Epithelial cell of proximal tubule (primary cell): Measurements from ENCODE around the gene ZNF445. TPM values are rescaled to one million over a fixed set of nuclear protein-coding genes. Genes with fewer than 3 reads are reported as not detected.
"Not testable (repeated sequence)": the region's sequence is repeated elsewhere in the genome, so short reads cannot be mapped to it uniquely, and the experiment has no call there.

Experiments used
- DNase-seq: peaks from one replicate; pipeline ENCODE4 v3.0.0-alpha.2; 2011; ENCODE audit warnings: low read depth
- H3K4me3 ChIP-seq: 2 replicates; pipeline ENCODE4 v1.5.1; 2011; ENCODE audit warnings: low read depth, mild to moderate bottlenecking, low read length
- total RNA-seq: library from RNA; depleted of rRNA; stranded (reverse); fragments of >200 nt; gene quantifications from 2 replicates; pipeline ENCODE4 v1.2.3, GENCODE V29; 2015
- TF ChIP-seq, protein P1 (sequence below): conservative IDR thresholded peaks from 2 replicates; pipeline ENCODE4 v1.5.1; 2012; ENCODE audit warnings: low read depth, mild to moderate bottlenecking, low read length

The ZNF445 gene
- total RNA-seq, 1 donor from 2014 or later, result 3.6 TPM

DNA sequence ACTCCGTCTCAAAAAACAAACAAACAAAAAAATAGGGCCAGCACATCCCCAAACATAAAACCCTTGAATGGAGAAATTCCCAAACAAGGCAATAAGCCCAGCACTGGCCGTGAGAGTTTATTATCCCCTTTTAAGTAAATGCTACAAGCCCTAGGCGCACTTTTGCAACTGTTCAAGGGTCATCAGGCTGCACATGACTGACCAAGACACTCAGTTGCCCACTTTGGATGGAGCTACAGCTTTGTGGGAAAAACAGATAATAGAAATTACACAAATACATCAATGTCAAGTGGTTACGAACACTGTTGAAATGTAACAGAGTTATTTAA lies 33.7 kb upstream of the ZNF445 start:
- peak overlapping the region; percentile 87 for H3K4me3 ChIP-seq

DNA sequence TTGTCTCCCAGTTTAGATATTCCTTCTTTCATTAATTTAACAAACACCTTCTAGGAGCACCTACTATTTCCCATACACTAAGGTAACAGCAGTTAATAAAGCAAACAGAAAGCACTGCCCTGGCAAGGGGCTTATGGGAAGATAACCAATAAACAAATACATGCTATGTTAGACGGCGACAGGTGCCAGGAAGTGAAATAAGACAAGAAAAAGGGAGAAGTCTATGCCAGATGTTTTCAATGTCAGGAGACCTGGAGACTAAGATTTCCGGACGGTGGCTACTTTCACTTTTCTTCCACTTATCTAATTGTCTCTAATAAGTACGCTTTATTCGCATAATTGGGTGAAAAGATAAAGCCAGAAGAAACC lies 32.5 kb upstream of the ZNF445 start:
- peak overlapping the region; percentile 87 for H3K4me3 ChIP-seq
- TF ChIP-seq, protein P1, sequence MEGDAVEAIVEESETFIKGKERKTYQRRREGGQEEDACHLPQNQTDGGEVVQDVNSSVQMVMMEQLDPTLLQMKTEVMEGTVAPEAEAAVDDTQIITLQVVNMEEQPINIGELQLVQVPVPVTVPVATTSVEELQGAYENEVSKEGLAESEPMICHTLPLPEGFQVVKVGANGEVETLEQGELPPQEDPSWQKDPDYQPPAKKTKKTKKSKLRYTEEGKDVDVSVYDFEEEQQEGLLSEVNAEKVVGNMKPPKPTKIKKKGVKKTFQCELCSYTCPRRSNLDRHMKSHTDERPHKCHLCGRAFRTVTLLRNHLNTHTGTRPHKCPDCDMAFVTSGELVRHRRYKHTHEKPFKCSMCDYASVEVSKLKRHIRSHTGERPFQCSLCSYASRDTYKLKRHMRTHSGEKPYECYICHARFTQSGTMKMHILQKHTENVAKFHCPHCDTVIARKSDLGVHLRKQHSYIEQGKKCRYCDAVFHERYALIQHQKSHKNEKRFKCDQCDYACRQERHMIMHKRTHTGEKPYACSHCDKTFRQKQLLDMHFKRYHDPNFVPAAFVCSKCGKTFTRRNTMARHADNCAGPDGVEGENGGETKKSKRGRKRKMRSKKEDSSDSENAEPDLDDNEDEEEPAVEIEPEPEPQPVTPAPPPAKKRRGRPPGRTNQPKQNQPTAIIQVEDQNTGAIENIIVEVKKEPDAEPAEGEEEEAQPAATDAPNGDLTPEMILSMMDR, result no peak
- DNase-seq, result no peak

More for the DNA sequence above, 33.7 kb upstream of the ZNF445 start:
- TF ChIP-seq, protein P1, result no peak
- no peak for DNase-seq

DNA sequence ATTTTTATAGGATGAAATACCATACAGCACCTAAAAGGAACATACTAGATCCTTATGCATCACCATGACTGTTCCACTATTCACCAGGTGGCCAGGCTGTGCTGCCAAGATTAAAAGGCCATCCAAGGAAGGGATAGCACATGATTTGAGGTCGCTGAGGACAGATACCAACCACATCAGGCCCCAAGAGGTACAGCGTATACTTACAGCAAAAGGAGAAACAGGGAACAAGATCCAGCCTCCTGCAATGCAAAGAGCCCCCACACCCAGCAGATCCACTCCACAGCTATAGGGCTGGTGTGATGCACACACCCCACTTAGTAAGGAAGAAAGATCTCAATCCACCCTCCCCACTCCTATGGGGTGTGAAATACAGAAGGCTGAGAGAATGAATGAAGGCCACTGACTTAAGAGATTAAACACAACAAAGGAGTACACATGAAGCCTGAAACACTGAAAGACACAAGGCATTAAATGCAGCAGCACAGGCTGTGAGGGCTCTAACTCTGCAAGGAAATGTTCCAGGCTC lies 32.0 kb upstream of the ZNF445 start:
- peak overlapping the region; percentile 87 for H3K4me3 ChIP-seq
- TF ChIP-seq, protein P1, result no peak
- DNase-seq, result no peak

DNA sequence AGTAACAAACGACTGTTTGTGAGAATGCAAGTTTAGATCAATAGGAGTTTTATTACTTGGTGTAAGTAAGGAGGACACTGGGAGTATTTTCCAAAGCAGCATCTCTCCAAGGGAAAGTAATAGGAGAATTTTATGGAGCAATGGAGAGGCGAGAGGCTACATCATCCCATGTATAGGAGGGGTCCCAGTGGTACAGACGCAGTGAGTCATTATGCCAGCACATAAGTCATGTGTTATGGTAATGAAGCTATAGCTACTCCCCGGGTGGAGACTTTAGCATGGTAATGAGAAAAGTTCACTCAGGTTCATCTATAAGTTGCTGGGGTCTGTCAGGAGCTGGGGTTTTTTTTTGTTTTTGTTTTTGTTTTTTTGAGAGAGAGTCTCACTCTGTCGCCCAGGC lies 29.5 kb upstream of the ZNF445 start:
- DNase-seq, result no peak
- no peak overlapping the region for H3K4me3 ChIP-seq
- TF ChIP-seq, protein P1, result no peak

DNA sequence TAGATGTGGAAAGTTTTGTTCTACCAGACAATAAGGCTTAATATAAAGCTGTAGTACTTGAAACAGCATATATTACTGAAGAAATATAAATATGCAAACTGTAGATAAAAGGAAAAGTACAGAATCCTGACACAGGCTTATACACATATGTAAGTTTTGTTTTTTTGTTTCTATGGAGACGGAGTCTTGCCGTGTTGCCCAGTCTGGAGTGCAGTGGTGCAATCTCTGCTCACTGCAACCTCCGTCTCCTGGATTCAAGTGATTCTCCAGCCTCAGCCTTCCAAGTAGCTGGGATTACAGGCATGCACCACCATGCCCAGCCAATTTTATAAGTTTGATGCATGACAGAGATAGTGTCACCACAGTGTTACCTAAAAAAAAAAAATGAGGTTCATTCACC lies 29.1 kb upstream of the ZNF445 start:
- DNase-seq, result no peak
- TF ChIP-seq, protein P1, result no peak
- no peak overlapping the region for H3K4me3 ChIP-seq

DNA sequence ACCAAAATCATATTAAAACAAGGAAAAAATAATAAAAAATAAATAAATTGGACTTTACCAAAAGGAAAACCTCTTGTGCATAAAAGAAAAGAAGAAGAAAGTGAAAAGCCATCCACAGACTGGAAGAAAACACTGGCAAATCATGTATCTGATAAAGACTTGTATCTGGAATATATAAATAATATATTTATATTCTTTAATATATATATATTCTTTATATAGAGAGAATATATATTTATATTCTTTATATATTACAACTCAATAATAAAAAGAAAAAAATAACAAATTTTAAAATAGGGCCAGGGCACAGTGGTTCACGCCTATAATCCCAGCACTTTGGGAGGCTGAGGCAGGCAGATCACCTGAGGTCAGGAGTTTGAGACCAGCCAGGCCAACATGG lies 27.1 kb upstream of the ZNF445 start:
- TF ChIP-seq, protein P1, result no peak

DNA sequence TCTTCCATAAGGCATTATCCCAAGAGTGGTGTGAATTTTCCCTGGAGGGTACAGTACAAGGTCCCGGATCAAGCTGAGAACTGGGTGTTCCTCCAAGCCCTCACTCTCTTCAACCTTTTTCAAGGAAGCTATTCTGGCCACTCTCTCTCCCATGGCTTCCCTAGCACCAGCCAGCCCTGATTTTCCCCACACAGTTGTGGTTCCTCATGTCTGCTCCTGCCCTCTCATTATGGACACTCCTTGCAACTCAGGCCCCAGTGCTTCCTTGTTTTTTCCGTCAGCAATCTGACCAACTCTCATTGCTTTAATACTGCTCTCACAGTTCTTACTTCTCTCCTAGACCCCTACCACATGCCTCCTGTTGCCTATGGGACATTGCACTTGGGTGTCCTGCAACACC lies 25.7 kb upstream of the ZNF445 start:
- not testable (repeated sequence) for DNase-seq, H3K4me3 ChIP-seq

More for the DNA sequence above, 27.1 kb upstream of the ZNF445 start:
- DNase-seq, result no peak
- H3K4me3 ChIP-seq, result no peak overlapping the region
